Esophagus squamous epithelium (tissue), 5 donors: ENCODE data around the gene CPSF2. TPM values are rescaled to one million over a fixed set of nuclear protein-coding genes. Genes with fewer than 3 reads are reported as not detected.

ENCODE experiments used
- DNase-seq: peaks from one replicate; lab custom pipeline; 2025; lab: John Stamatoyannopoulos, UW
- H3K27ac ChIP-seq, 4 donors: fragments of 200-600 bp; sonication (generic); one replicate each; pipeline ENCODE4 v1.5.1; 2016 to 2019; ENCODE audit warnings: mild to moderate bottlenecking in 1 of 4
- H3K27me3 ChIP-seq, 4 donors: fragments of 200-600 bp; sonication (generic); 1 replicate in 3 of 4; 2 replicates in 1 of 4; pipeline versions ENCODE4 v1.5.1 to v1.6.0; 2017 to 2021; ENCODE audit warnings: antibody characterized with exemption in 1 of 4
- H3K36me3 ChIP-seq, 3 donors: fragments of 200-600 bp; sonication (generic); one replicate each; pipeline ENCODE4 v1.5.1; 2016 to 2019
- H3K4me1 ChIP-seq, 3 donors: fragments of 200-600 bp; sonication (generic); one replicate each; pipeline ENCODE4 v1.5.1; 2017 to 2019
- H3K4me3 ChIP-seq, 4 donors: fragments of 200-600 bp; sonication (generic); 1 replicate in 3 of 4; 2 replicates in 1 of 4; pipeline ENCODE4 v1.5.1; 2016 to 2019; ENCODE audit warnings: mild to moderate bottlenecking in 2 of 4, moderate library complexity in 1 of 4
- H3K9me3 ChIP-seq, 3 donors: fragments of 200-600 bp; sonication (generic); one replicate each; pipeline ENCODE4 v1.5.1; 2016 to 2019
- CTCF ChIP-seq, 6 experiments: fragments of 450-650 bp in 4 of 6; fragments of 200-600 bp in 2 of 6; sonication (generic) in 2 of 6; IDR thresholded peaks; one replicate each; pipeline ENCODE4 v1.5.1; 2016 to 2019; ENCODE audit warnings: antibody characterized with exemption in 6 of 6, mild to moderate bottlenecking in 4 of 6, moderate library complexity in 4 of 6
- POLR2A ChIP-seq, 4 donors: fragments of 450-650 bp; IDR thresholded peaks; one replicate each; pipeline ENCODE4 v1.6.1; 2017; ENCODE audit warnings: antibody characterized with exemption in 4 of 4, mild to moderate bottlenecking in 4 of 4, moderate library complexity in 3 of 4
- WGBS, 2 donors: methylation state at CpG; one replicate each; pipeline ENCODE4 v1.1.5; 2018; 5-methylcytosine and 5-hydroxymethylcytosine counted together
- intact Hi-C: fragments of 100-400 bp; cut with DNase I; formaldehyde crosslinking; loops from one replicate; pipeline ENCODE4 v1.15.0; 2022
- total RNA-seq, 4 donors: library from RNA; depleted of rRNA; stranded (reverse); fragments of >200 nt; gene quantifications; one replicate each; pipeline ENCODE4 v1.1.0, GENCODE V29; 2016
- donor health status: DM: yes; HTN: yes; CAD: no.

CPSF2 gene
- total RNA-seq, 4 donors from 2014 or later: 29.6 to 71.4 (median 46.7) TPM

- no peaks in the 10 kb centered on the region for H3K4me1 ChIP-seq
- peaks cover 0 to 99% (median 25%) of the 10 kb centered on the region in 3 donors for H3K36me3 ChIP-seq
- no peak overlapping the region for H3K4me3 ChIP-seq
- H3K27me3 ChIP-seq: no peaks in the 10 kb centered on the region
- WGBS, 2 donors: 68 to 72% methylated on average over 1 of the region's 1 CpG
- no peaks in the 10 kb centered on the region for H3K9me3 ChIP-seq
- no peak overlapping the region for H3K27ac ChIP-seq
- intact Hi-C loops: no loop called here
- DNase-seq: no peak
- TF ChIP-seq POLR2A (IDR thresholded peaks at IDR 0.05) (no peak), CTCF (IDR thresholded peaks at IDR 0.05) (no peak)
These were observed 12.7 kb downstream of the CPSF2 start for GRCh38 chr14:92134456-92134855.

- Histone ChIP-seq H3K27ac (no peak overlapping the region), H3K27me3 (no peaks in the 10 kb centered on the region), H3K4me1 (no peaks in the 10 kb centered on the region), H3K4me3 (no peak overlapping the region), H3K9me3 (no peaks in the 10 kb centered on the region), H3K36me3 (peaks cover 0 to 99% (median 25%) of the 10 kb centered on the region in 3 donors)
- intact Hi-C loops: no loop called here
- no peak for DNase-seq
- no peak for TF ChIP-seq POLR2A (IDR thresholded peaks at IDR 0.05)
- peak in 4 of 6 experiments; percentile 25 to 53 (median 32) for TF ChIP-seq CTCF (IDR thresholded peaks at IDR 0.05)
- 53 to 55% methylated on average over 1 of the region's 1 CpG for WGBS, 2 donors
These were observed 13.5 kb downstream of the CPSF2 start for GRCh38 chr14:92135269-92135668.

- Histone ChIP-seq H3K4me3 (no peak overlapping the region), H3K27me3 (no peaks in the 10 kb centered on the region), H3K36me3 (peaks cover 0 to 100% (median 28%) of the 10 kb centered on the region in 3 donors), H3K4me1 (no peaks in the 10 kb centered on the region), H3K27ac (no peak overlapping the region), H3K9me3 (no peaks in the 10 kb centered on the region)
- TF ChIP-seq CTCF (IDR thresholded peaks at IDR 0.05): no peak
- no peak for TF ChIP-seq POLR2A (IDR thresholded peaks at IDR 0.05)
- intact Hi-C loops: no loop called here
- WGBS, 2 donors: 74 to 85% methylated on average over 4 of the region's 4 CpGs
- no peak for DNase-seq
These were observed 21.5 kb downstream of the CPSF2 start for GRCh38 chr14:92143309-92143708.

GRCh38 chr14:92143962-92144361 is 22.2 kb downstream of the CPSF2 start:
- Histone ChIP-seq H3K9me3 (no peaks in the 10 kb centered on the region), H3K27me3 (no peaks in the 10 kb centered on the region), H3K4me3 (no peak overlapping the region), H3K27ac (no peak overlapping the region), H3K36me3 (peaks cover 0 to 100% (median 25%) of the 10 kb centered on the region in 3 donors), H3K4me1 (no peaks in the 10 kb centered on the region)
- no peak for TF ChIP-seq CTCF (IDR thresholded peaks at IDR 0.05)
- intact Hi-C loops: no loop called here
- 78 to 82% methylated on average over 3 of the region's 3 CpGs for WGBS, 2 donors
- DNase-seq: no peak

- WGBS, 2 donors: 92 to 95% methylated on average over 2 of the region's 2 CpGs
- no peak for DNase-seq
- Histone ChIP-seq H3K4me3 (no peak overlapping the region), H3K27me3 (no peaks in the 10 kb centered on the region), H3K9me3 (no peaks in the 10 kb centered on the region), H3K27ac (no peak overlapping the region), H3K36me3 (peaks cover 0 to 100% (median 30%) of the 10 kb centered on the region in 3 donors), H3K4me1 (no peaks in the 10 kb centered on the region)
- no peak for TF ChIP-seq POLR2A (IDR thresholded peaks at IDR 0.05)
- TF ChIP-seq CTCF (IDR thresholded peaks at IDR 0.05): no peak
- intact Hi-C loops: no loop called here
These were observed 22.9 kb downstream of the CPSF2 start for GRCh38 chr14:92144708-92145107.
